Omental fat pad (tissue), 4 donors: ENCODE data around the gene PDZD2. TPM values are rescaled to one million over a fixed set of nuclear protein-coding genes. Genes with fewer than 3 reads are reported as not detected.

Experiments used
- ATAC-seq: fragments of 150-250 bp; one replicate; pipeline ENCODE4 v1.9.1; 2016; ENCODE audit warnings: mild to moderate bottlenecking, moderate library complexity; ENCODE audit not compliant: low FRiP score
- DNase-seq: peaks from one replicate; pipeline ENCODE4 v3.0.0-alpha.2; 2019; ENCODE audit warnings: low spot score
- total RNA-seq, 4 donors: library from RNA; depleted of rRNA; stranded (reverse); fragments of >200 nt; gene quantifications; one replicate each; pipeline ENCODE4 v1.1.0, GENCODE V29; 2016
- TF ChIP-seq, protein P1 (sequence below), 3 donors: fragments of 450-650 bp; IDR thresholded peaks; one replicate each; pipeline ENCODE4 v1.5.1; 2016 to 2017; ENCODE audit warnings: antibody characterized with exemption in 3 of 3, mild to moderate bottlenecking in 3 of 3, moderate library complexity in 2 of 3

PDZD2 gene
- total RNA-seq, 4 donors from 2014 or later, result 43.5 to 113 (median 55.7) TPM

DNA sequence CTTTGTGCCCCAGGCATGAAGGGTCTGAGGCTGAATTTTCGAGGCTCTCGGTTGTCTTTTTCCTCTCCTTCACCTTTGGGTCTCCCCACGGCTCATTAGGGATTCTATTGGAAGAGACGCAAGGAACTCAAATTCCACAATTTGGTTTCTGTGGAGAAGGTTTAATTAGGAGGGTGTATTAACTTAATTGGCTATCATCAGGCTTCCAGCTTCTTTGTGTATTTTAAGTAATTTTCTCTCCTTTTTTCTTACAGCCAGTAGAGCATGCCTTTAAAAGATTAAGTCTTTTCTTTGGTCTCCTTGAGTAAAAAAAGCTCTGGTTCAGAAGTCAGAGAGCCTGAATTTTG is 115.4 kb downstream of the PDZD2 start:
- ATAC-seq, result no peak
- TF ChIP-seq, protein P1, sequence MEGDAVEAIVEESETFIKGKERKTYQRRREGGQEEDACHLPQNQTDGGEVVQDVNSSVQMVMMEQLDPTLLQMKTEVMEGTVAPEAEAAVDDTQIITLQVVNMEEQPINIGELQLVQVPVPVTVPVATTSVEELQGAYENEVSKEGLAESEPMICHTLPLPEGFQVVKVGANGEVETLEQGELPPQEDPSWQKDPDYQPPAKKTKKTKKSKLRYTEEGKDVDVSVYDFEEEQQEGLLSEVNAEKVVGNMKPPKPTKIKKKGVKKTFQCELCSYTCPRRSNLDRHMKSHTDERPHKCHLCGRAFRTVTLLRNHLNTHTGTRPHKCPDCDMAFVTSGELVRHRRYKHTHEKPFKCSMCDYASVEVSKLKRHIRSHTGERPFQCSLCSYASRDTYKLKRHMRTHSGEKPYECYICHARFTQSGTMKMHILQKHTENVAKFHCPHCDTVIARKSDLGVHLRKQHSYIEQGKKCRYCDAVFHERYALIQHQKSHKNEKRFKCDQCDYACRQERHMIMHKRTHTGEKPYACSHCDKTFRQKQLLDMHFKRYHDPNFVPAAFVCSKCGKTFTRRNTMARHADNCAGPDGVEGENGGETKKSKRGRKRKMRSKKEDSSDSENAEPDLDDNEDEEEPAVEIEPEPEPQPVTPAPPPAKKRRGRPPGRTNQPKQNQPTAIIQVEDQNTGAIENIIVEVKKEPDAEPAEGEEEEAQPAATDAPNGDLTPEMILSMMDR (IDR thresholded peaks at IDR 0.05), result no peak

DNA sequence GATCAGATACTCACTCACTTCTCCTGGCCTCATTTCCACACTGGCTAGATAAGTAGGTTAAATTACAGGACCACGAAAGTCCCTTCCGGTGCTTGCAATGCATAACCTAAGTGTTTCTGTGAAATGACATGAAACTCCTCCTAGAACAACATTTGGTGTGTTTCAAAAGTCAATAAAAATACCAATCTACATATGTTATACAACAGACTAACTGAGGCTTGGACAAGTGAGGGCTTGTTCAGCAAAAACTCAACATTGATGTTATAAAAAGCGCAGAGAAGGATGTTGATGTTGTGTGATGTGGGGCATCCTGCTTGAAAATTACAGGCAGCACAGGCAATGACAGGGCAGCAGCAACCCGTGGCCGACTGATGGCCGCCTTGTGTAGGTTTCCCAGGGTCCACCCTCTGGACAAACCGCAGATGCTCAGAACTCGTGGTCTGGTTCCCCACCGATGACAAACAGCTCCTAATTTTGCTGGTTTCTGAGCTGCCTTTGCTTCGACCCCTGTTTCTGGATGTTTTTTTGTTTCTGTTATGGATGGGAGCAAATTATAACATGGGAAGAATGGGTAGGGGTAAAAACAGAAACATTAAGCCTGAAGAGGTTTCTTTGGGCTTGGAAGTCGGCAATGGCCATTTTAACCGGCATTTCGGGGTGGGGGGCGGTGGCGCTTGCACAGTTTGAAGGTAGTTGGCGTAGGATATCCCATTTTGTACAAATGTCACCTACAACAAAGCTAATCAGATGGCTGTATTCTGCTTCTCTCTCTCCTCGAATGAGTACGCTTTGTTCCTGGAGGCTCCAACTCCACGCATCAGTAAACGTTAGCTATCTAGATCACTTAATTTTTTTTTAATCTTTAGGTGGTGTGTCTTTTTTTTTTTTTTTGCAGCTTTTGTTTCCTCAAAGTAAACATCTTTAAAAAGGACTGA is 116.1 kb downstream of the PDZD2 start:
- ATAC-seq (no peak), DNase-seq (no peak)
- TF ChIP-seq, protein P1 (IDR thresholded peaks at IDR 0.05), result no peak

More for the DNA sequence above, 115.4 kb downstream of the PDZD2 start:
- DNase-seq, result no peak

DNA sequence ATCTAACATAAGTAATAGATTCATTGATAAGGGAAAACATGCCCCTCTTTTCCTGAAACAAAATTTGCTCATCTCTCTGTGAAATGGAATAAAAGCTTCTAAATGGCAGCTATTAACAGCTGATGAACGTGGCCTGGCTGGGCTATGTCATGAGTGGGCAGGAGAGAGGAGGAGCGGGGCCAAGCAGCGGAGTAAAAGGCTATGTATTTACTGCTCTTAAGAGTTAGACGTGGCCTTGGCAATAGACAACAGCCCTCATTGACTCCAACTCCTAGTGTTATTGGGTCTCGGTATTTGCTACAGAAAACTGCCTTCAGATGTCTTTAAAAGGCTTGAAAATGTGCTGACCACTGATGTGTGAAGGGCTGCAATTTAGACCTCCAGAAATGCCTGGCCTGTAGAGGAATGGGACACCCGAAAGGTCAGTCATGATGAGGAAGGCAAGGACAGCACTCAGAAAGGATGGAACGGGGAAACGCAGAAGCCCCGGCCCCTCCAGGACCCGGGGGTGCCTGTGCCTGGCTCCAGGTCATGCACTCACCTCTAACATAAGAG is 116.8 kb downstream of the PDZD2 start:
- DNase-seq (no peak), ATAC-seq (no peak)
- TF ChIP-seq, protein P1 (IDR thresholded peaks at IDR 0.05), result no peak

DNA sequence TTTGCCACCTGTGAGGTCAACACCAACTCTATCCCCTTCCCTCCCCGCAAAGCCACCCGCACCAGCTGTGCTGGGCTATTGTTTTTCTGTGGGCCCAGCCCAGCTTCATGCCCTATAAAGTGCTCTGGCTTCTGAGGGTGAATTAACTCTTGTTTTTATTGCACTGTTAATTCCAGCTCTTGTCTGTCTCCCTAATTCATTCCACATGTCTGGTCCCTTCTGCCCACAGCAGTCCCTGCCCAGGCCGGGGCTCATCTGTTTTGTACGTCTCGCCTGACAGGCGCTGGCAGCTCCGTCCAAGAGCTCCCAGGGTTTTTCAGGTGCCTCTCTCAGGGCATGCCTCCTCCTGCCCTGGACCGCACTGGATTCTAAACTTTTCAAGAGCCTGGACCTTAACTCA is 118.9 kb downstream of the PDZD2 start:
- no peak for ATAC-seq
- TF ChIP-seq, protein P1 (IDR thresholded peaks at IDR 0.05), result no peak
- no peak for DNase-seq

DNA sequence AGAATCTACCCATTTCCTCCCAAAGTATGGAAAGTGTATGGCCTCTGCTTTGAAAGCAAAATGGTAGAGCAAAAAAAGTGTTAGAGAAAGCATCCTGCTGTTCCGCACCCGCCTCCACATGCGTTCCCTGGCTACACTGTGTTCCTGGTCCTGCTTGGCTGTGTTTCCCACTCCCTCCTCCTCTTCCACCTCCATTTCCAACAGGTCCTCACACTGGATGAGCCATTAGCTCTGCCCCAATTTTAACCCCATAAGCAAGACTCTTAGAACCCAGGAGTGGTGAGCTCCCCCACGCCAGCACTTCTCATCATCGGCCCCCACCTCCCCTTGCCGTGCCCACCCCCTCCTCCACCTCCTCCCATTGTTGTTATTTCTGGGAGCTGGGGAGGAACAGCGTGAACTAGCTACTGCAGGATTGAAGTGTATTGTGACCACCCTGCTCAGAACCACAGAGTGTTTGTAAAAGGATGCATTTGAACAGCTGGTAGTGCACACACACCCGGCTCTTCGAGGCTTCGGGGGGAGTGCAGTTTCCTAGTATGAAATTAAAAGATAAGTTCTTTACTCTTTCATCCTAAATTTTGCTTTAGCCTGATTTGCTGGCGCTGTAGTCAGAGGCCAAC is 120.0 kb downstream of the PDZD2 start:
- ATAC-seq, result no peak
- no peak for DNase-seq
- TF ChIP-seq, protein P1 (IDR thresholded peaks at IDR 0.05), result no peak

DNA sequence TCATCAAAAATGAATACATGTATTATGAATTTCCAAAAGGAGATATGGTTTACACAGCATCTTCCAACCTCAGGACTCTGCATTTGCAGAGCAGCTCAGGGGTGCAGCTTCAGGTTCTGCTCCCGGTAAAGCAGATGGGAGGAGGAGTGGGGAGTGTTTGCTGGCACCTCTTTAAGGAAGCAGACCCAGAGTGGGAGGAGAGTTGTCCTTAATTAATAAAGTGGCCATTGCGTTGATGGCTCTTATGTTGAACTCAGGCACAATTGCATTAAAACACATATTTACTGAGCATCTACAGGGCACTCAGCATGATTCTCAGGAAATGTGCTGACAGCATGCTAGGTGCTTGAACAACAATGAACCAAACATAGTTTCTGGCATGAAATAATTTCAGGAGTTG is 121.0 kb downstream of the PDZD2 start:
- no peak for DNase-seq
- no peak for ATAC-seq
- TF ChIP-seq, protein P1 (IDR thresholded peaks at IDR 0.05), result no peak
